A549 (cell line): Measurements from ENCODE around the gene SRRM2.

ENCODE experiments used
- CBX8 ChIP-seq: fragments of 200-600 bp; sonication (generic); IDR thresholded peaks from 2 replicates; pipeline ENCODE4 v1.6.1; 2016
- CEBPB ChIP-seq, 2 experiments: fragments of >200 bp in 1 of 2; sonication (Bioruptor Twin) in 1 of 2; formaldehyde crosslinking in 1 of 2; IDR thresholded peaks; 2 replicates each; pipeline ENCODE4 v1.6.1; 2012 to 2016
- ELK1 ChIP-seq: fragments of 150-350 bp; IDR thresholded peaks from 2 replicates; pipeline ENCODE4 v1.6.1; 2014; ENCODE audit warnings: low read depth, mild to moderate bottlenecking, low read length
- MAZ ChIP-seq: fragments of 150-350 bp; IDR thresholded peaks from 2 replicates; pipeline ENCODE4 v1.6.1; 2014; ENCODE audit warnings: antibody characterized with exemption, low read depth, low read length, borderline replicate concordance
- NPAS2 ChIP-seq: fragments of 250-450 bp; sonication (Bioruptor Pico); IDR thresholded peaks from 2 replicates; pipeline ENCODE4 v1.8.0; 2022; ENCODE audit warnings: mild to moderate bottlenecking, moderate library complexity, borderline replicate concordance
- PHF8 ChIP-seq: fragments of 200-600 bp; sonication (generic); IDR thresholded peaks from 2 replicates; pipeline ENCODE4 v1.6.1; 2016; ENCODE audit warnings: low read depth, mild to moderate bottlenecking, antibody characterized with exemption, moderate library complexity, borderline replicate concordance
- POLR2A ChIP-seq: IDR thresholded peaks from 2 replicates; pipeline ENCODE4 v1.6.1; 2012; ENCODE audit warnings: mild to moderate bottlenecking, low read length
- ZFP36 ChIP-seq: fragments of 450-650 bp; IDR thresholded peaks from 2 replicates; pipeline ENCODE4 v1.6.1; 2014; ENCODE audit warnings: borderline replicate concordance; ENCODE audit not compliant: partially characterized antibody
- TF ChIP-seq, protein P1 (sequence below): fragments of >200 bp; sonication (Bioruptor Twin); formaldehyde crosslinking; IDR thresholded peaks from 3 replicates; pipeline ENCODE4 v1.5.1; 2016

GRCh38 chr16:2720719-2721633, 31.5 kb upstream of the SRRM2 start:
- TF ChIP-seq CEBPB (IDR thresholded peaks at IDR 0.05) (no peak), CBX8 (no peak), MAZ (0 out of 2 replicates have a peak, but pooled peaks have one; percentile 20), POLR2A (peak; percentile 39; the same call in 1 of the 2 replicates), ZFP36 (no peak), NPAS2 (no peak), ELK1 (no peak), PHF8 (peak; percentile 88)
- TF ChIP-seq, protein P1, sequence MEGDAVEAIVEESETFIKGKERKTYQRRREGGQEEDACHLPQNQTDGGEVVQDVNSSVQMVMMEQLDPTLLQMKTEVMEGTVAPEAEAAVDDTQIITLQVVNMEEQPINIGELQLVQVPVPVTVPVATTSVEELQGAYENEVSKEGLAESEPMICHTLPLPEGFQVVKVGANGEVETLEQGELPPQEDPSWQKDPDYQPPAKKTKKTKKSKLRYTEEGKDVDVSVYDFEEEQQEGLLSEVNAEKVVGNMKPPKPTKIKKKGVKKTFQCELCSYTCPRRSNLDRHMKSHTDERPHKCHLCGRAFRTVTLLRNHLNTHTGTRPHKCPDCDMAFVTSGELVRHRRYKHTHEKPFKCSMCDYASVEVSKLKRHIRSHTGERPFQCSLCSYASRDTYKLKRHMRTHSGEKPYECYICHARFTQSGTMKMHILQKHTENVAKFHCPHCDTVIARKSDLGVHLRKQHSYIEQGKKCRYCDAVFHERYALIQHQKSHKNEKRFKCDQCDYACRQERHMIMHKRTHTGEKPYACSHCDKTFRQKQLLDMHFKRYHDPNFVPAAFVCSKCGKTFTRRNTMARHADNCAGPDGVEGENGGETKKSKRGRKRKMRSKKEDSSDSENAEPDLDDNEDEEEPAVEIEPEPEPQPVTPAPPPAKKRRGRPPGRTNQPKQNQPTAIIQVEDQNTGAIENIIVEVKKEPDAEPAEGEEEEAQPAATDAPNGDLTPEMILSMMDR: peak; percentile 92
